WTC11 (cell line): ENCODE results near the gene KCND1. TPM values are rescaled to one million over a fixed set of nuclear protein-coding genes. Genes with fewer than 3 reads are reported as not detected.

ENCODE experiments used
- ATAC-seq: fragments of 200-7000 bp; cut with Tn5 transposase; 2 replicates; pipeline ENCODE4 v1.10.0; 2021; ENCODE audit warnings: mild to moderate bottlenecking, moderate library complexity
- CTCF ChIA-PET: fragments of 300-600 bp; sonication (Branson Sonifier 250); formaldehyde crosslinking; loops from one replicate; lab custom pipeline; 2021; ENCODE audit warnings: antibody characterized with exemption; lab: Charles Lee
- POLR2A ChIA-PET: fragments of 350-600 bp; sonication (Branson Sonifier 250); formaldehyde crosslinking; loops from one replicate; lab custom pipeline; 2021; ENCODE audit warnings: antibody characterized with exemption; lab: Charles Lee
- DNase-seq: peaks from one replicate; pipeline ENCODE4 v3.0.0; 2021; ENCODE audit warnings: low spot score
- H3K27ac Mint-ChIP-seq: 2 replicates; pipeline ENCODE4 v1.8.0; 2021; ENCODE audit warnings: mixed read lengths
- H3K27me3 Mint-ChIP-seq: 2 replicates; pipeline ENCODE4 v1.8.0; 2021; ENCODE audit warnings: low read depth, mild to moderate bottlenecking, moderate library complexity, mixed read lengths
- H3K36me3 Mint-ChIP-seq: 2 replicates; pipeline ENCODE4 v1.8.0; 2021; ENCODE audit warnings: mixed read lengths
- H3K4me1 Mint-ChIP-seq: 2 replicates; pipeline ENCODE4 v1.8.0; 2022; ENCODE audit warnings: mixed read lengths
- H3K4me3 Mint-ChIP-seq: 2 replicates; pipeline ENCODE4 v1.8.0; 2021; ENCODE audit warnings: mild to moderate bottlenecking, moderate library complexity, mixed read lengths
- H3K9me3 Mint-ChIP-seq: 2 replicates; pipeline ENCODE4 v1.8.0; 2021; ENCODE audit warnings: mixed read lengths
- ATF1 ChIP-seq: sonication (generic); formaldehyde crosslinking; IDR thresholded peaks from 2 replicates; pipeline ENCODE4 v1.8.1; 2023; ENCODE audit warnings: mild to moderate bottlenecking, moderate library complexity, missing genetic modification reagents
- ATF6 ChIP-seq: sonication (generic); formaldehyde crosslinking; IDR thresholded peaks from 2 replicates; pipeline ENCODE4 v1.8.1; 2023; ENCODE audit warnings: mild to moderate bottlenecking, missing genetic modification reagents
- FOXP1 ChIP-seq: sonication (generic); formaldehyde crosslinking; IDR thresholded peaks from 2 replicates; pipeline ENCODE4 v1.8.0; 2022; ENCODE audit warnings: missing genetic modification reagents, mild to moderate bottlenecking, moderate library complexity, borderline replicate concordance
- GABPB1 ChIP-seq: sonication (generic); formaldehyde crosslinking; IDR thresholded peaks from 2 replicates; pipeline ENCODE4 v1.8.1; 2023; ENCODE audit warnings: mild to moderate bottlenecking, missing genetic modification reagents
- GTF2I ChIP-seq: fragments of 250-450 bp; sonication (Bioruptor Pico); conservative IDR thresholded peaks from 2 replicates; pipeline ENCODE4 v1.4.0; 2021; ENCODE audit warnings: mild to moderate bottlenecking
- HMGA2 ChIP-seq: fragments of 250-450 bp; sonication (Bioruptor Pico); IDR thresholded peaks from 2 replicates; pipeline ENCODE4 v1.4.0; 2021; ENCODE audit warnings: mild to moderate bottlenecking, moderate library complexity
- KAT7 ChIP-seq: sonication (generic); formaldehyde crosslinking; IDR thresholded peaks from 2 replicates; pipeline ENCODE4 v1.8.1; 2023; ENCODE audit warnings: missing genetic modification reagents, mild to moderate bottlenecking, borderline replicate concordance
- MAX ChIP-seq: sonication (generic); formaldehyde crosslinking; IDR thresholded peaks from 2 replicates; pipeline ENCODE4 v1.8.0; 2022; ENCODE audit warnings: mild to moderate bottlenecking, missing genetic modification reagents
- MYBL2 ChIP-seq: sonication (generic); formaldehyde crosslinking; IDR thresholded peaks from 2 replicates; pipeline ENCODE4 v1.8.1; 2023; ENCODE audit warnings: mild to moderate bottlenecking, moderate library complexity, missing genetic modification reagents
- NFYB ChIP-seq: sonication (generic); formaldehyde crosslinking; conservative IDR thresholded peaks from 2 replicates; pipeline ENCODE4 v1.8.0; 2022; ENCODE audit warnings: low read depth, missing genetic modification reagents
- PRDM15 ChIP-seq: sonication (generic); formaldehyde crosslinking; IDR thresholded peaks from 2 replicates; pipeline ENCODE4 v1.8.0; 2022; ENCODE audit warnings: missing genetic modification reagents
- PRRX2 ChIP-seq: fragments of 250-450 bp; sonication (Bioruptor Pico); IDR thresholded peaks from 2 replicates; pipeline ENCODE4 v1.8.0; 2021; ENCODE audit warnings: mild to moderate bottlenecking
- TP53 ChIP-seq: sonication (generic); formaldehyde crosslinking; IDR thresholded peaks from 2 replicates; pipeline ENCODE4 v1.8.1; 2023; ENCODE audit warnings: mild to moderate bottlenecking, missing genetic modification reagents
- USF2 ChIP-seq: sonication (generic); formaldehyde crosslinking; IDR thresholded peaks from 2 replicates; pipeline ENCODE4 v1.8.1; 2023; ENCODE audit warnings: mild to moderate bottlenecking, missing genetic modification reagents, moderate library complexity
- ZNF121 ChIP-seq: sonication (generic); formaldehyde crosslinking; IDR thresholded peaks from 2 replicates; pipeline ENCODE4 v1.8.0; 2023; ENCODE audit warnings: missing genetic modification reagents
- ZNF317 ChIP-seq: sonication (generic); formaldehyde crosslinking; IDR thresholded peaks from 2 replicates; pipeline ENCODE4 v1.8.1; 2023; ENCODE audit warnings: low read depth, mild to moderate bottlenecking, moderate library complexity, missing genetic modification reagents, borderline replicate concordance
- ZNF423 ChIP-seq: fragments of 250-450 bp; sonication (Bioruptor Pico); IDR thresholded peaks from 2 replicates; pipeline ENCODE4 v2.1.2; 2022; ENCODE audit warnings: mild to moderate bottlenecking, moderate library complexity
- ZNF425 ChIP-seq: fragments of 250-450 bp; sonication (Bioruptor Pico); conservative IDR thresholded peaks from 2 replicates; pipeline ENCODE4 v1.9.0; 2021; ENCODE audit warnings: mild to moderate bottlenecking
- ZNF671 ChIP-seq: fragments of 250-450 bp; sonication (Bioruptor Pico); IDR thresholded peaks from 2 replicates; pipeline ENCODE4 v1.8.0; 2021; ENCODE audit warnings: mild to moderate bottlenecking
- ZSCAN18 ChIP-seq: fragments of 250-450 bp; sonication (Bioruptor Pico); IDR thresholded peaks from 2 replicates; pipeline ENCODE4 v2.1.2; 2022; ENCODE audit warnings: mild to moderate bottlenecking, moderate library complexity
- total RNA-seq: library from RNA; stranded (reverse); gene quantifications from 3 replicates; pipeline ENCODE4 v1.2.3, GENCODE V29; 2021

The KCND1 gene
- total RNA-seq, 1 experiment from 2014 or later: 5.4 TPM

GRCh38 chrX:48975541-48975940 lies 3.9 kb upstream of the KCND1 start:
- POLR2A ChIA-PET: no interaction called here
- TF ChIP-seq TP53 (CRISPR knock-in tag) (no peak), MYBL2 (CRISPR knock-in tag) (no peak), KAT7 (CRISPR knock-in tag) (no peak), NFYB (no peak)
- 0 out of 2 replicates have a peak, but pooled peaks cover 2% of the 10 kb centered on the region for H3K4me1 Mint-ChIP-seq
- no peak overlapping the region for H3K4me3 Mint-ChIP-seq
- H3K27me3 Mint-ChIP-seq: no peaks in the 10 kb centered on the region
- no peak for DNase-seq
- no peak for ATAC-seq
- peaks cover 33% of the 10 kb centered on the region for H3K36me3 Mint-ChIP-seq
- H3K9me3 Mint-ChIP-seq: no peaks in the 10 kb centered on the region
- CTCF ChIA-PET: no interaction called here
- H3K27ac Mint-ChIP-seq: no peak overlapping the region

GRCh38 chrX:48975041-48975440 lies 3.4 kb upstream of the KCND1 start:
- Mint-ChIP-seq H3K36me3 (peaks cover 28% of the 10 kb centered on the region), H3K27me3 (no peaks in the 10 kb centered on the region), H3K9me3 (no peaks in the 10 kb centered on the region), H3K4me1 (0 out of 2 replicates have a peak, but pooled peaks cover 4% of the 10 kb centered on the region), H3K4me3 (no peak overlapping the region), H3K27ac (no peak overlapping the region)
- TF ChIP-seq MAX (no peak), HMGA2 (CRISPR knock-in tag) (no peak), FOXP1 (CRISPR knock-in tag) (no peak), ZNF423 (no peak), GTF2I (no peak), ZNF671 (CRISPR knock-in tag) (no peak), PRRX2 (no peak), USF2 (CRISPR knock-in tag) (no peak), ZSCAN18 (CRISPR knock-in tag) (no peak), PRDM15 (CRISPR knock-in tag) (no peak), GABPB1 (CRISPR knock-in tag) (no peak), ZNF121 (CRISPR knock-in tag) (no peak), ATF6 (no peak), ZNF425 (CRISPR knock-in tag) (no peak), ZNF317 (no peak), ATF1 (CRISPR knock-in tag) (no peak)
- DNase-seq: no peak
- POLR2A ChIA-PET: no interaction called here
- CTCF ChIA-PET: no interaction called here
- ATAC-seq: no peak
